ENCODE data around the gene PIPOX. TPM values are rescaled to one million over a fixed set of nuclear protein-coding genes. Genes with fewer than 3 reads are reported as not detected.

PIPOX gene
- total RNA-seq, 2 donors from 2014 or later, result 4.3 to 7.8 TPM

DNA sequence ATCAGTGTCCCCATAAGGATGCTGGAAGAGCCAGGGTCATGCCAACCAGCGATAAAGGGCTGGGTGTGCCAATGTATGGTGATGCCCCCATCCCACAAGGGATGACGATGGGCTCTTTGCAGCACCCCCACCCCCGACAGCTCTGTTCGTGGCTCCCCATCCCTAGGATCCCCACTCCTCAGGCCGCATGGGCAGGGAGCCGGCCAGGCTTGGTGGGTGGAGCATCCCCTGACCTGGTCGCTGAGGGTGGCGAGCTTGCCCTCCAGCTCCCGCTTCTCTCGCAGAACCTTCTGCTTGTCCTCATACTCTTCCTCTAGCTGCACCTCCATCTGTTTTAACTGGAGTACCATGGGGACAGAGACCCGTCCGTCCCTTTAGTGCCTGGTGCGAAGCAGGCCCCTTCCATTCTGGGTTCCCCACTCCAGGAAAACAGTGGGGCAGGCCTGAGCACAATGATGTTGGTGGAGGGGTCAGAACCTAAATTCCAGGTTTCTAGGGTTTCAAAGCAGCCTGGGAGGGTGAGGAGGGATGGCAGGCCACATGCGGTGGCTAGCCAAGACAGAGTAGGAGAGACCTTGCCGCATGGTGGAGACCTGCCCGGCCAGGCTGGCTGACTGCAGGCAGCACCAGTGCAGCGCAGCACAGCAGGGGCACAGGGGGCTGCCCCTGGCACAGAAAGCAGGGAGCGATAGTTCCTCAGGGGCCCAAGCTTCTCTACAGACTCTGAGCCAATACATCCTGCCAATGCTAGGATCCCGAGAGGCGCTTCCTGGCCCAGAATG lies 50.3 kb downstream of the PIPOX start:
- H3K27ac ChIP-seq, result no peak overlapping the region
- H3K4me1 ChIP-seq (ENCODE audit: control insufficient read depth in 1 of 2, low read depth in 2 of 2), result no peaks in the 10 kb centered on the region
- ATAC-seq (ENCODE audit: insufficient number of reproducible peaks, low FRiP score, low read depth) (no peak), DNase-seq (ENCODE audit: low spot score) (no peak)
- no peak overlapping the region for H3K4me3 ChIP-seq
- TF ChIP-seq, protein P1, sequence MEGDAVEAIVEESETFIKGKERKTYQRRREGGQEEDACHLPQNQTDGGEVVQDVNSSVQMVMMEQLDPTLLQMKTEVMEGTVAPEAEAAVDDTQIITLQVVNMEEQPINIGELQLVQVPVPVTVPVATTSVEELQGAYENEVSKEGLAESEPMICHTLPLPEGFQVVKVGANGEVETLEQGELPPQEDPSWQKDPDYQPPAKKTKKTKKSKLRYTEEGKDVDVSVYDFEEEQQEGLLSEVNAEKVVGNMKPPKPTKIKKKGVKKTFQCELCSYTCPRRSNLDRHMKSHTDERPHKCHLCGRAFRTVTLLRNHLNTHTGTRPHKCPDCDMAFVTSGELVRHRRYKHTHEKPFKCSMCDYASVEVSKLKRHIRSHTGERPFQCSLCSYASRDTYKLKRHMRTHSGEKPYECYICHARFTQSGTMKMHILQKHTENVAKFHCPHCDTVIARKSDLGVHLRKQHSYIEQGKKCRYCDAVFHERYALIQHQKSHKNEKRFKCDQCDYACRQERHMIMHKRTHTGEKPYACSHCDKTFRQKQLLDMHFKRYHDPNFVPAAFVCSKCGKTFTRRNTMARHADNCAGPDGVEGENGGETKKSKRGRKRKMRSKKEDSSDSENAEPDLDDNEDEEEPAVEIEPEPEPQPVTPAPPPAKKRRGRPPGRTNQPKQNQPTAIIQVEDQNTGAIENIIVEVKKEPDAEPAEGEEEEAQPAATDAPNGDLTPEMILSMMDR (IDR thresholded peaks at IDR 0.05), result no peak
- H3K9me3 ChIP-seq, result no peaks in the 10 kb centered on the region
- peaks cover 92% of the 10 kb centered on the region for H3K36me3 ChIP-seq
- H3K27me3 ChIP-seq (replicated peaks; ENCODE audit: insufficient read depth), result no peaks in the 10 kb centered on the region

DNA sequence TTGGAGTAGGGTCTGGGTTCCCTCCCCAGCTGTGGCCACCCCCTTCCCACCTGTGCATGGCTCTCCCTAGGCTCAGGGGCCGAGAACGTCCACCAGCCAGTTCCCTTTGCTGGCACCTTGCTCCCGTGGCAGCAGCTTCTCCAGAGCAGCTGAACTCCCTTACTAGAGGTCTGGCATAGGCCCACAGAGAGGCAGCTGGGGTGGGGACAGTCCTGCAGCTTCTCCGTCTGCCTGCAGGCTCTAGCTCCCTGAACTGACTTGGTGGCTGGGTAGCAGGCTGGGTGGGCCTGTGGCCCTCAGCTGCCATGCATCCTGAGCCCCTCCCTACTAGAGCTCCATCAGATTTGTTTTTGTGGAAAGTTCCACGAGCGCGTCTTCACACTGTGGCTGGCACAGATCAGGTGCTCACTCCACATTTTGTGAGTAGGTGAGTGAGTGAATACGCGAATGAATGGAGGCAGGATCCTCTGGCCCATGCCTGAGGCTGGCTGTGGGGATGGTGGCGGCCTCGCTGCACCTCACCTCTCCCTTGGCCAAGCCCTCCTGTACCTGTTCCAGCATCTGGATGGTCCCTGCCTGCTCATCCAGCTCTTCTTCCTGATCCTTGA lies 51.3 kb downstream of the PIPOX start:
- DNase-seq (ENCODE audit: low spot score) (no peak), ATAC-seq (ENCODE audit: insufficient number of reproducible peaks, low FRiP score, low read depth) (no peak)
- H3K27ac ChIP-seq, result no peak overlapping the region
- no peaks in the 10 kb centered on the region for H3K4me1 ChIP-seq (ENCODE audit: control insufficient read depth in 1 of 2, low read depth in 2 of 2)
- no peaks in the 10 kb centered on the region for H3K27me3 ChIP-seq (replicated peaks; ENCODE audit: insufficient read depth)
- H3K36me3 ChIP-seq, result peaks cover 95% of the 10 kb centered on the region
- H3K4me3 ChIP-seq, result no peak overlapping the region
- no peaks in the 10 kb centered on the region for H3K9me3 ChIP-seq
- TF ChIP-seq, protein P1 (IDR thresholded peaks at IDR 0.05), result no peak

DNA sequence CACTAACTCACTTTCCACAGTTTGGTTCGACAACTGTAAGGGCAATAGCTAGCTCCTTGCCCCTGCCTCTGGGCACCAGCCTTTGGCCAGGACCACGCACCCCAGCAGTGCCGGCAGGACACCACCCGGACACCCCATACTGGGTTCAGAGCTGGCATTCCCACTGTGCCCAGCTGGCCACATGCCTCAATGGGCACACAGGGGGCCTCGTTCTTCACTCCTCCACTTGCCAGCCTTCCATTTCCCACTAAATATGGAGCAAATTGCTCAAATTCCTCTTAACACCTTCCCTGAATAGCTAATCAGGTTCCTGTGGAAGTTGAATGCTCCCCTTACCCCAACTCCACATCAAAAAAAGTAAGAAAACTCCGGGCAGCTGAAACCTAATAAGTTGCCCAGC lies 52.5 kb downstream of the PIPOX start:
- ATAC-seq (ENCODE audit: insufficient number of reproducible peaks, low FRiP score, low read depth) (no peak), DNase-seq (ENCODE audit: low spot score) (no peak)
- no peak overlapping the region for H3K4me3 ChIP-seq
- peaks cover 94% of the 10 kb centered on the region for H3K36me3 ChIP-seq
- TF ChIP-seq, protein P1 (IDR thresholded peaks at IDR 0.05), result no peak
- no peak overlapping the region for H3K27ac ChIP-seq
- no peaks in the 10 kb centered on the region for H3K27me3 ChIP-seq (replicated peaks; ENCODE audit: insufficient read depth)
- no peaks in the 10 kb centered on the region for H3K9me3 ChIP-seq
- no peaks in the 10 kb centered on the region for H3K4me1 ChIP-seq (ENCODE audit: control insufficient read depth in 1 of 2, low read depth in 2 of 2)

DNA sequence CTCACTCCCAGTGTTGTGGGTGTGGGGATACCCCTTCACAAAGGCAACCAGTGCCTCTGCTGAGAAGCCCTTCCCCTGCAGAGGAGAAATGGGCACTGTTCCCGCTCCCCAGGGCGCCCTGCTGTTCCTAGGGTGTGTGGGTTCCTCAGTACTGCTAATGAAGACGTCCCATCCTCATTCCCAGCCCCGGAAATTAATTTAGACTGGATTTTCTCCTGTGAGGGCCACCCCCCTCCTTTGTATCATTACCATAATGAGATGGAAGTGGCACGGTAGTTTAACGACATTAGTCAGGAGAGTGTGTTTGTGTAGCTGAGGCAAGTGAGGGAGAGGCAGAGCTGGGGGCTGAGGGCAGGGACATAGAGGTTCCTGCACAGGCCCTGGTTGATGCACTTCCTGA lies 53.2 kb downstream of the PIPOX start:
- no peaks in the 10 kb centered on the region for H3K27me3 ChIP-seq (replicated peaks; ENCODE audit: insufficient read depth)
- no peak for ATAC-seq (ENCODE audit: insufficient number of reproducible peaks, low FRiP score, low read depth)
- no peak overlapping the region for H3K4me3 ChIP-seq
- no peaks in the 10 kb centered on the region for H3K9me3 ChIP-seq
- no peaks in the 10 kb centered on the region for H3K4me1 ChIP-seq (ENCODE audit: control insufficient read depth in 1 of 2, low read depth in 2 of 2)
- H3K36me3 ChIP-seq, result peaks cover 88% of the 10 kb centered on the region
- H3K27ac ChIP-seq, result no peak overlapping the region
- no peak for DNase-seq (ENCODE audit: low spot score)
- TF ChIP-seq, protein P1 (IDR thresholded peaks at IDR 0.05), result no peak

DNA sequence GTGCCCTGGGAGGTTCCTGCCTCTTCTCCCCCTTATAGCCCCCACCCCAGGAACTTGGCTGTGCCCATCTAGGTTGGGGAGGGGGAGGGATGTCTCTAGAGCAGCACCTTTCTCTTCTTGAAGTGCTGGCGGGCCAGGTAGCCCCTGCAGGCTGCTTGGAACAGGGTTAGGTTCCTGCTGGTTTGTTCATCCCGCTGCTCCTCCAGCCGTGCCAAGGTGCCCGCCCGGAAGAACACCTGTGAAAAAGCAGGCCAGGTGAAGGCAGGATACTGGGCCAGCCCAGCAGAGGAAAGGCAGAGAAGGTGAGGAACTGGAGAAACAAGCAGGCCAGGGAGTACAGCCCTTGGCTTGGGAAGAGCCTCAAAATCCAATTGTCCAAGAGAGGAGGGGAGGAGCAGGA lies 56.6 kb downstream of the PIPOX start:
- H3K4me1 ChIP-seq (ENCODE audit: control insufficient read depth in 1 of 2, low read depth in 2 of 2), result no peaks in the 10 kb centered on the region
- TF ChIP-seq, protein P1 (IDR thresholded peaks at IDR 0.05), result no peak
- H3K4me3 ChIP-seq, result no peak overlapping the region
- ATAC-seq (ENCODE audit: insufficient number of reproducible peaks, low FRiP score, low read depth), result no peak
- H3K36me3 ChIP-seq, result peaks cover 78% of the 10 kb centered on the region
- no peak for DNase-seq (ENCODE audit: low spot score)
- no peak overlapping the region for H3K27ac ChIP-seq
- no peaks in the 10 kb centered on the region for H3K27me3 ChIP-seq (replicated peaks; ENCODE audit: insufficient read depth)
- H3K9me3 ChIP-seq, result no peaks in the 10 kb centered on the region

Measured in thoracic aorta (tissue), 2 donors.